Hematopoietic multipotent progenitor cell treated with erythropoietin and hydrocortisone succinate and interleukin-3 and kit ligand, for 6 days (in vitro differentiated cells): ENCODE data around the gene SUN5.
A peak's percentile ranks its signal among the peaks of the same experiment; 100 is the strongest.

ENCODE experiments used
- DNase-seq: peaks from one replicate; pipeline ENCODE4 v3.0.0-alpha.2; 2015

SUN5 gene

DNA sequence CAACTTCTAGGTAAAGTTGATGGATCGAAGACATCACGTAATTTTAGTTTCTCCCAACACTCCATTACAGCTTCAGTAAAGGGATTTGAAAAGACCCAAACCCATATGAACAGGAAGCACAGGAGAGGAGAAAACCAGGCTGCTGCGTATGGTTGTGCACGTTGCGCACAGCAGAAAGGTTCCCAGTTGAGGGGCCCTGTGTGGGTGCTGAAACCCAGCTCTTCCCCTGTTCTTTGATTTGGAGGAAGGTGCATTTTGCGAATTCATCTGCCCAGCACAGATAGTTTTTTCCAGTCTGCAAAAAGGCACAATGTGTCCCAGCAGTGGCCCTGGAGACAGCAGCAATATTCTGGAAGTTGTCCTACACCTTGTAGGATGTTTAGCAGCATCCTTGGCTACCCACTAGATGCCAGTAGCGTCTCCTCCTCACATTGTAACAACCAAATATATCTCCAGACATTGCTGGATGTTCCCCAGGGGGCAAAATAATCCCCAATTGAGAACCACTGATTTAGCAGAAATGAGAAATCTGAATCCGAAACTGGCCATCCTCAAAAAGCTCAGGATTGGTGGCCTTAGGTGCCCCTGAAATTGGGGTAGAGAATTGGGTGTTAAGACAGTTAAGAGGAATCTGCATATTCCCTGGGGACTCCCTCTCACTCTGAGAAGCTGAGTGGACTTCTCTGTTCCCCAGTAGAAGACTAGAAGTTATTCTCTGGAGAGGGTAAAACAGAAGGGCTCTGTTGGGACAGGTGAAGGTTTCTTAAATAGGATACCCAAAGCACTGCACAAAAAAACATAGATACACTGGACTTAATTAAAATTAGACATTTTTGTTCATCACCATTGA is 12.2 kb downstream of the SUN5 start:
- no peak for DNase-seq

DNA sequence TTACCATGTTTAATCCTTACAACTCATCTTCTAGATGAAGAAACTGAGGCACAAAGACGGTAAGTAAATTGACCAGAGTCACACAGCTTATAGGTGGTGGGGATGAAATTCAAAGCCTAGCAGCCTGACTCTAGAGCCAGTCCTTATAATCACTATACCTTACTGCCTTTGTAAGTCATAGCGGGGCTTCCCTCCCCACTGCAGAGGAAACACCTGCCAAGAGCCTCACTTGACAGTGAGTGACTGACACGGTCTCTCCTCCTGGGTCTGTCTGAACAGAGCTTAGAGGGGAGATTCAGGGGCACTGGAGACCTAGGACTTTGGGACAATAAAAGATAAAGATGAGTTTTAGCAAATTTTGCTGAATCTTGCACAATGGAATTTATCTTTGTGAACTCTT is 12.8 kb downstream of the SUN5 start:
- no peak for DNase-seq

DNA sequence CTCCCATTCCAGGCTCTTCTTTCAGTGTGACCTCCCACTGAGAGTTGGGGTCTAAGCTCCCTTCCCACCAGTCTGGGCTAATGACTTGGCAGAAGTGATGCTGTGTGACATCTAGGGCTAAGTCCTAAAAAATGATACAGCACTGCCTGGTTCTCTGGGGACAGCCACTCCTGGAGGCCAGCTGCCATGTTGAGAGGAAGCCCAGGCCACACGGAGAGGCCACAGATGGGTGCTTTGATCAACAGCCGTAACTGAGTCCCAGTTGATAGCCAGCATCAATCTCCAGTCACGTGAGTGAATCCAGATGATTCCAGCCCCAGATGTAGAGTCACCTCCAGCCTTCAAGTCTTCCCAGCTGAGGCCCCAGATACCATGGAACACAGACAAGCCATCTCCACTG is 13.8 kb downstream of the SUN5 start:
- no peak for DNase-seq

DNA sequence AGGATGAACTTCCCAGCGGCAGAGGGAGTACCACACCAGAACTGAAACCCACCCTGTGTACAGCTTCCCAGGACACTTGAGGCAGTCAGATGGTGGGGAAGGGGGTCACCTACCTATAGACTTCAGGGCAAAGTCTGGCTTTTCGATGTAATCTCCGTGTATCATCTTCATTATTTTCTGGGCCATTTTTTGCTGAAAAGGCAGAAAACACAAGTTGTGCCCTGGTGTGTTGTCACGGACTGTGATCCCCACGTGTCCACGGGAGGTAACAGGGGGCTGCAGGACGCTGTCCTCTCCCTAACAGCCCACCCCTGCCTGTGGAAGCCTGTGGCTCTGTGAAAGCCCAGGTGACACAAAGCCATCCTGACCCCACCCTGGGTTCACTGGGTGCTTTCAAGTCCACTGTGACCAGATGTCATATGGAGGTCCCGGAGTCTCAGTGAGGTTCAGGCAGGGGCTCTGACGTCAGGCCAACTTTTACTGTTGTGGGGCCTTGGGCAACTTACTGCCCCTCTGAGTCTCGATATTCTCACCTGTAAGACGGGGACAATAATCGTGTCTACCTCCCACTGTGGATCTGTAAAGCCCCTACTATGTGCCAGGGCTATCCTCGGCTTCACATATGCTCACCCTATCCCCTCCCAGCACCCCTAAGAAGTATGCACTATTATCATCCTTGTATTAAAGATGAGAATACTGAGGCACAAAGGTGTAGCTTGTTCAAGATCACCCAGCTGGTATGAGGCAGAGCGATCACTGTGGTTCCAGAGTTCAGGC is 14.5 kb downstream of the SUN5 start:
- DNase-seq: no peak

DNA sequence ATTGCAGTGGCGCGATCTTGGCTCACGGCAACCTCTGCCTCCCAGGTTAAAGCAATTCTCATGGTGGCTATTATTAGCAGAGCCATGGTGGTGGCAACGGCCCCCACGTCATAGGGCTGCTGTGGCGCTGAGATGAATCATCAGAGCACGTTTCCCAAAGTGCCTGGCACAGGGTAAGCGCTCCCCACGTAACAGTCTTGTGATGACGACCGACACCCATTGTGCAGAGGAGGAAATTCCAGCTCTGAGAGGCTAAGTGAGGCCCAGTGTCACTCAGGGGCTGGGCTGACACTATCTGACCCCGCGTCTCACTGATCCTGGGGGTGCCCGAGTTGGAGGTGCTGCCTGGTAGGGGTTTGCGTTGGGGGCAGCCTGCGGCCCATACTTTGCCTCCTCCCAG is 16.2 kb downstream of the SUN5 start:
- DNase-seq: no peak

DNA sequence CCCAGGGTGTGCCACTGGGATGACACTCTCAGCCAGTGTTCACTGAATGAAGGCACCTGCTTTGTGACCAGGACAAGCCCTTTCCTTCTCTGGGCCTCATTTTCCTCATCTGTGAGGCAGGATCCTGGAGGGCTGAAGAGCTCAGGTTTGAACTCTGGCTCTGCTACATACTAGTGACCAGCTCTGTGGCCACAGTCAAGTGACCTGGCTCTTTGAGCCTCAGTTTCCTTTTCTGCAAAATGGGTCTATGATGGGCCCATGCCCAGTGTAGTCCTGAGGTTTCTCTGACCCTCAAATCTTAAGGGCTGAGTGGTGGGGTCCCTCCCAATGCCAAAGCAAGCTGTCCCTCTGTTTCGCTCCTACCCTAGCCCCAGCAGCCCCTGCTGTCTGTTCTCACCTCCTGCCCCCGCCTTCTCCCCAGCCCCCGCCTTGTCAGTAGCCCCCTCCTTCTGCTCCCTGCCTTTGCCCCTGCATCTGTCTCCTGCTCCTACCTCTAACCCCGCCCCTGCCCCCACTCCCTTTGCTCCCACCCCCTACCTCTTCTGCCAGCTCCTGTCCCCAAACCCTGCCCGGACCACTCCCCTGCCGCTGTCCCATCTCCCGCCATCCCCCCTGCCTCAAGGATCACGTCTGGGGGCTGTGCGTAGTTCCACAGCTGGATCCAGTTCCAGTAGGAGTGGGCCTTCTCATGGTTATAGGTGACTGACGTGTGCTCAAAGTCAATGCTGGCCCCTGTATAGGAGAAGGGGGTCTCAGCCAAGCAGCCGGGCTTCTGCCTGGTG is 17.0 kb downstream of the SUN5 start:
- no peak for DNase-seq

DNA sequence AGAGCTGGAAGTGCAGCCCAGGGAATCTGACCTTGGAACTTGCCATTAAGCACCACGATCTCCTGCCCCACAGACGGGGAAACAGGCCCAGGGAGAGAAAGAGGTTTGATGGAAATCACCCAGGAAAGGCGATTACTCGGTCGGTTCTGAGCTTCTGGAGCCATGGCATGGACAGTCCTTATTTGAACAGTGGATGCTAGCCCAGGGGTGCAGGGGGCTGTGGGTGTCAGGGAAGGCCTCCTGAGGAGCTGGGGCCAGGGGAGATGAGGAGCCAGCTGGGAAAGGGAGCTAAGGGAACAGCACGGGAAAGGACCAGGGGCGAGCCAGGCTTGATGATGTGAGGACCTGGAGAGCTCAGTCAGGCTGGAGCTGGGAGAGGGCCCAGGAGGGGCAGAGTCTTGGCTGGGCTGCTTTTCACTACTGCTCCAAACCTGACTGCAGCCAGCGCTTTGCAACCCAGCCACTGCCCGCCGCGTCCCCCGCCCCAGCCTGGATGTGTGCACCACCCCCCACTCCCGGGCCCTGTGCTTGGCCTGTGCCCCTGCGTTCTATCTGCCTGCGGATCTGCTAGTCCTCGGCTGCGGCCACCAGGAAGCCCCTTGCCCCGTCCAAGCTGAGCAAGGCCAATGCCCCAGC is 17.8 kb downstream of the SUN5 start:
- DNase-seq: no peak

DNA sequence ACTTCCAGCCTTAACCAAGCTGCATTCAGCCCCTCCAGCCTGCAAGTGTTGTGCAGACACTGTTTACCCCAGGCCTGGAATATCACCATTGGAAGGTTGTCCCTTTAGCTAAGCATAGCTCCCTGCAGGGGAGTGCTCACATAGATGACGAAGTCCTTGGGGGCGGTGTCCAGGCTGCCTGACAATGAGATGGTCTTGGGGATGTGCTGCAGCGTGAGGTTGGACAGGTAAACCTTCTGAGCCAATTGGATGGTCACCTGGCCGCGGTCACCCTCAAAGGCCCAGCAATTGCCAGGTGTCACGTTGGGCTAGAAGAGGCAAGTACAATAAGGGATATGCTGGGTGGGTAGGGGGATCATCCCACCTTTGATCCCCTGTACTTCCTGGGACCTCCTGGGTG is 18.6 kb downstream of the SUN5 start:
- no peak for DNase-seq

DNA sequence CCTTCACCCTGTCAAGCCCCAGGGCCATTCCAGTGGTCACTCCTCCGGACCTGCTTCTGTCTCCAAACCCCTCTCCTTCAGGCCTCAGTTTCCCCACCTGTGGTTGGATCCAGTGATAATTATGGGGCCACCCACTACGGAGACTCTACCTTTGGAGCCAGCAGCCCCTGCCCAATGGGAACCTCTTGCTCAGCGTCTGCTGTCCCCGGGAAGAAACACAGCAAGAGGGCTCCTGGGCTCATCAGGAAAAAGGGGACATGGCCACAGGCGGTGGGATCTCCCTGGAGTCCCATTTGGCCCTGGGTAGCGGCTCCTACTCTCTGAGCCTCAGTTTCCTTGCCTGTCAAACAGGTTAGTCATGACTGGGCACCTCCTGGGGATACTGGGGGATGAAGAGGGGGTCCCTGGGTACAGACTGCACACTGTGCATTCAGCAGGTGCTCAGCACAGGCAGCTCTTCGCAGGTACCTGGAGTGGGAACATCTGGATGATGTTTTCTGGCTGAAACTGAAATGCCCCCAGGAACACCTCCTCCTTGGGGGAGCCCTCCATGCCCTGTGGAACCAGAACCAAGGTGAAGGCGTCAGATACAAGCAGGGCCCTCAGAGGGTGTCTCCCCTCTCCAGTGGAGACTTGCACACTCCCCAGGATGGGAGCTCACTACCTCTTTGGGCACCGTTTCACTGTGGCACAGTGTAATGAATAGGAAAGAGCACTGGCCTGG is 19.4 kb downstream of the SUN5 start:
- DNase-seq: no peak

DNA sequence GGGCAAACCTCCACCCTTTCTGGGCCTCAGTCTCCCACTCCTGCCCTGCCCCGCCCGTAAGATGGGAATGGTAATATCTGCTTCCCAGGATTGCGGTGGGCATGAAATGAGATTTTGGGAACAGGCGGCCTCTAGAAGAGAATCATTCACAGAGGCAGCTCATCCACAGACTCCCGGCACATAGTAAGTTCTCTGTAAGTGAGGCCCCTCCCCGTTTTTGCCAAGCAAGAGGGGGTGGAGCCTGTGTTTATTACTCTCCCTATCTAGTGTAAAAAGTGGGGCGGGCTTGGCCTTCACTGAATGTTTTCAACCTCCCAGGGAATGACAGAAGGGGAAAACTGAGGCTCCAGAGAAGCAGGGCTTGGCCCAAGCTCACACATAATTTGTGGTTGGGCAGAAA is 20.0 kb downstream of the SUN5 start:
- DNase-seq: peak; percentile 29

DNA sequence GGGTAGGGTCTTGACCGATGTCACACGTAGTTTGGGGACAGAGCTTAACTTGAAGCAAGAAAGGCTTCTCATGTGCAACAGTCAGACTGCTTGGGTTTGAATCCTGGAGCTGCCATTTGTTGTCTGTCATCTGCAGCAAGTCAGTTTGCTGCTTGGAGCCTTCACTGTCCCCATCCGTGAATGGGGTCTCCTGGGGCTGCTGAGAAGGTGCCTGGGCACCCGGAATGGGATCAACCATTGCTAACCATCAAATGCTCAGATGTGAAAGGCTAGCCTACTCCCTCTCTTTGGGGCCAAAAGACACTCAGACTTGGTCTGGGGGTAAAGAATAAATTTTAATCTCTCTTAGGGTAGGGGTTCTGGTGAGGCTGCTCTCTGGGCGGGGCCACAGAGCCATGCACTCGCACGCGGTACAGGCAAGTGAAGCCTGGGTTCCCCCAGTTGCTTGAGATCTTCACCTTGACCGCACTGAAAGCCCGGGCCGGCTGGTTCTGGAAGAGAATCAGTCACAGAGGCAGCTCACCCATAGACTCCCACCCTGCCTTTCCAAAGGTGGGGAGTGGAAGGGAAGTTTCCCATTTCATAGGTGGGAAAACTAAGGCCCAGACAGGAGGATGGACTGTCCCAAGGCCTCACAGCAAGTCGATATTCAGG is 20.6 kb downstream of the SUN5 start:
- DNase-seq: no peak

DNA sequence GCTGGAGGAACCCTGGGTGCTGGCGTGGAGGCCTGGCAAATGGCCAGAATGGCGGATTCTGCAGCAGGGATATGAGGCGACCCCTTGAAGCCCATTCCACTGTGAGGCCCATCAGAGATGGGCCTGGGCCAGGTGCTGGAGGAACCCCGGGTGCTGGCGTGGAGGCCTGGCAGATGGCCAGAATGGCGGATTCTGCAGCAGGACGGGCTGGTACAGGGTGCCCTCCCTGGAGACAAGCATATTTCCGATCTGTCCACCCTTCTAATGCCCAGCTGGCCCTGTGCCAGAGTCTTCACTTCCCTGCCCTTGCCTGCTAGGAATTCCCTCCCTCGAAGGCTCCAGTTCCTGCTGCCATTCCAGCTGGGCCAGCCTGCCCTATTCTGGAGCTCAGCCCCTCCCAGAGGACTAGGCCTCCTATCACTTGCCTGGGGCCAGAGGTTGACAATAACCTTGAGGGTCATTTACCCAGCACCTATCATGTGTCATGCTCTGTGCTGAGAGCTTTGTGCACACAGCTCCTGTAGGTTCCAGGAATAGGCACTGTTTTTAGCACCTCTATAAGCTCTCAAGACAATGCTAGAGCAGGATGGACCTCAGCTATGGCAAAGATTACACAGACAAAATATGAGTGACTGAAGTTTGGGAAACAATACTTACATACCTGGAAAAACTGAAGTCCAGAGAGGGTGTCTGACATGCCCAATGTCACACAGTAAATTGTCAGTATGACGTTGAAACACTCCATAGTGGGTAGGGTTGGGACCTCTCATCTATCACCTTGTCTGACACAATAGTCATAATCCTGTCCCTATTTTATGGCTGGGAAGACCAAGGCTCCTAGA is 21.4 kb downstream of the SUN5 start:
- DNase-seq: no peak

DNA sequence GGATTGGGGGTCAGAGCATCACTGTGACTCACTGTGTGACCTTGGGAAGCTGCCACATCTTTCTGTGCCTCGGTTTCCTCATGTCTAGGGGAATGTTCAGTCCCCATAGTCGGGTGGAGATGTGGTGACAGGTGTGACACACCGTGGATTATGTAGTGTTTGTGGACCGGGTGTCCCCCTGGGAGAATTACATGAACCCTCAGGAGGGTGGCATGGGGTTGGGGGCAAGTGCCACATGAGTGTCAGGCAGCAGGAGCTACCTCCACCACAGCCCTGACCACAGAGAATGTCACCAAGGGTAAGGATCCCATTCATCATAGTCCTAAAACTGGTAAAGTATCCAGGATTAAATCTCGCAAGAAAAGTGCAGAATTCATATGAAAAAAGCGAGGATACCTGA is 23.2 kb downstream of the SUN5 start:
- no peak for DNase-seq

DNA sequence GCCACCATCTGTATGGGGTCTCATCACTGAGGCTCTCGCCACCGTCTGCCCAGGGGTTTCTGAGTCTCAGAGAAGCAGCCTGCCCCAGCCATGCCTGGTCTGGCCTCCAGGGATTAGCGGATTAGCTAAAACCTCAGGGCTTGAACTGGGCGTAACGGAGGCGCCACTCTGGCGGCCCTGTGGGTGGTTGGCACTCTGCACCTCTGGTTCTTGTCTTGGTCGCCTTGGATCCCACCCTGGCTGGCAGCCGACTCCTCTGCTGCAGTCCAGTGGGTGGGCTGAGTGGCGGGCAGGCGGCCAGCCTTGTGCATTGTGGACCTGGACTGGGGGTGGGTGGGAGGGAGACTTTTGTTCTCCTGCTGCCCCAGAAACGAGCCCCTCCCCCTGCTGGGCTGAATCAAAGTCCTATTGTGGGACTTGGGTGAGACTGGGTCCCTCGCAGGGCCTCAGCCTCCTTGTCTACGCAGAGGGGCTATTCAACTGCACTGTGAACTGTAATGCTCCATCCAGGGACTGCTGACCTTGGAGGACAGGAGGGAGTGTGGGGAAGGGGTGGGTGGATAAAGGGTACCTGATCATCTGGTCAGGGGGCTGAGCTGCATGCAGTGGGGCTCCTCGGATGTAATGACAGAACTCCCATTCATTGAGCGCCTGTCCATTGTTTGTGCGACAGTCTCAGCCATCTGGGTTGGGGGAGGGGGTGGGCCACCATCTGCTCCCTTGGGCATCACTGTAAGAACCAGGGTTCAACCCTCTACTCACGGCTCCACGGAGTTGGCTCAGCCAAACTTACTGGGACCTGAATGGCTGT is 23.9 kb downstream of the SUN5 start:
- DNase-seq: no peak

DNA sequence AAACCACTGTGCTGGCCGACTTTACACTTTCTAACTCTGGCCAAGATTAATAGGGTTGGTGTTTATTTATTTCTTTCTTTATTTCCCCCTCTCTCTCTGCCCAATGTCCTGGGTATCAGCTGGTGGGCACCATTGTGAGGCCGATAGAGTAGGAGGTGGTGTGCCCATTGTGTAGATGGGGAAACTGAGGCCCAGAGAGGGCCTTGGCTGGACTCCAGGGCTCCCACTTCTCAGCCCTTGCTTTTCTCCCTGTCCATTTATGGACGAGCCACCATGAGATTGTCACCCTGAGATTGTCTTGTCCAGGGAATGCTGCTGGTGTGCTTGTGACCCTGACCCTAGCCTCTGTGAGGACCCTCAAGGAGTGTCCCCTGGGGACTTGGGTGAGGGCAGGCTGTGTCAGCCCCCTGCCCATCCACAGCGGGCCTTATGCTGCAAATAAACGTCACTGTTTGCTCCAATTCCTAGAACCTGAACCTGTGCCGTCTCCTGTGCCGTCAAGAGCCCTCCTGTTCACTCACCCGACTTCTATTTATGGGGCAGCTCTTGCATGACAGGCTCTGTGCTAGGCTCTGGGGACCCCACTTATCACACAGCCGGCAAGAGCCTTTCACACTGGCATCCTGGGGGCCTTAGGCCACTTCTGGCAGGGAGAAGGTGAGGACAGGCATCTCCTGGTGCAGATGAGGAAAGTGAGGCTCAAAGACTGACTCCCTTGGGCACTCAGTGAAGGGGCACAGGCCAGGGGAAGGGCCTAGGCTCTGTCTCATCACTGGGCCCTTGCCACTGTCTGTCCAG is 24.8 kb downstream of the SUN5 start:
- DNase-seq: no peak

DNA sequence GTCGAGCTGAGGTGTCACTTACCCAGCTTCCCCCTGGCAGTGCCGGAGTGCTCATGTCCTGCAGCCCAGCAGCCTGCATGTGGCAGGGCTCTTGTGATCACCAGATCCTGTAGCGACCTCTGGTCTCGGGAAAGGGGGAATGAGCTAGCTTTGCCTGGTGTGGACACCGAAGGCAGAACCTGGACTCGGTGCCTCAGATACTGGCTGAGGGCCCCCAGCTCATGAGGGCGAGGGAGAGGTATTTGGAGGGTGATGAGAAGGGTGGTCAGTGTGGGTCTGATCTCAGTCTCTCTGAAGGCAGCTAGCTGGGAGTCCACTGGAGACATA is 26.3 kb downstream of the SUN5 start:
- no peak for DNase-seq

DNA sequence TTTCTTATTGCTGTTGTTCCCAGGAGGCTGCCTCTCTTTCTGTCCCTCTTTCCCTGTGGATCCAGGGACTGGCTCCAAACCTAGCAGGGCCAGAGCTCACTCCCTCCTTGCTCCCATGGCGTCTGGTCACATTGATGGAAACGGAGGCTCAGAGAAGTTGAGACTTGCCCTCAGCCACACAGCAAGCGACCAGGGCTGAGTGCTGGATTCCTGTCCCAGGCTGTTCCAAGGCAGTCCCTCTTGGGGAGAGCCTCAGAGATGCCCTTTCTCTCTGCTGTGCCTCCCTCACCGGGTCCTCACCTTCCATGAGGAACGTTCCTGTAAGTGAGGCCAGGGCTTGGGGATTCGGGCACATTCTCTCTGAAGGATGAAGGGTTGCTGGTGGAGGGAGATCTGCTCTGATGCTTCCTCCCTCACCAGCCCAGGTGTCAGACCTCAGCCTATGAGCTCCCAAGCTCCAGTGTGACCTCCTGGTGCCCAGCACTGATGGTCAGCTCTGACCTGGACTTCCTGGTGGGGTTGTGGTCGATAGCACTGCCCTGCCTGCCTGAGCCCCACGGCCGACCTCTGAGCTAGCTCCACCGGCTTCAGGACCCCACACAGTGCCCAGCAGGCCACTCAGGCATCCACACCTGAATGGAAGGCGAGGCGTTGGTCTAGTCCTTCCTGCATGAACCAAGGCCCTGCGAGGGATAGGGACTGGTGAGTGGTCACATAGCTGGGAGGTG is 26.8 kb downstream of the SUN5 start:
- DNase-seq: no peak

DNA sequence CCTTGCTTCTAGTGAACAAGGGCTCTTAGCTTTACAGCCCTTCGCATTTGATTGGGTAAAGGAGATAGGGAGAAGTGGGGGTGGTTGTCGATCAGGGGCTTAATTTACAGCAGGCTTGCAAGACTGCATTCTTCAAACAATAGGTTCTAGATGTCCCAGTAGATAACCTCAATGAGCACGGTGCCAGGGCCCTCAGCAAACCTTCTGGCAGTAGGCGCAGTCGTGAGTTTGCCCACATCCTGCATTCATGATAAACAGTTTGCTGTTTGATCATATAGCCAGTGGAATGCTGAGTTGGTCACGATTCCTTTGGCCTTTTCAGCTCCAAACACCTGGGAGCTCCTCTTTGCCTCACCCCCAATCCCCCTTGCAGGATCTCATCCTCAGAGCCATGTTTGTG is 27.5 kb downstream of the SUN5 start:
- DNase-seq: no peak
